HCT116 (cell line): ENCODE results near the gene ZNF319. TPM values are rescaled to one million over a fixed set of nuclear protein-coding genes. Genes with fewer than 3 reads are reported as not detected.

Experiments
- ATAC-seq: fragments of 200-7000 bp; cut with Tn5 transposase; 2 replicates; pipeline ENCODE4 v1.9.1; 2020; ENCODE audit warnings: mild to moderate bottlenecking, moderate library complexity
- BruUV-seq: library from RNA; stranded (reverse); fragments of 400-500 nt; replicated peaks from 2 replicates; lab custom pipeline; 2021; lab: Mats Ljungman, UMichigan
- CTCF ChIA-PET: fragments of 300-600 bp; sonication (Branson Sonifier 250); formaldehyde crosslinking; loops from one replicate; lab custom pipeline; 2021; ENCODE audit warnings: antibody characterized with exemption; lab: Charles Lee
- POLR2A ChIA-PET: fragments of 300-600, 350-600 bp; sonication (Branson Sonifier 250); formaldehyde crosslinking; loops from one replicate; lab custom pipeline; 2021; ENCODE audit warnings: antibody characterized with exemption; lab: Charles Lee
- RAD21 ChIA-PET, 2 experiments: fragments of 300-600 bp; sonication (Branson Sonifier 250); formaldehyde crosslinking; loops; one replicate each; lab custom pipeline; 2023; ENCODE audit warnings: low total read pairs in 2 of 2; ENCODE audit not compliant: uncharacterized antibody in 2 of 2, unreplicated experiment in 2 of 2, low non-redundant PET in 1 of 2; lab: Charles Lee
- DNase-seq: peaks from one replicate; pipeline ENCODE4 v3.0.0-alpha.2; 2010; ENCODE audit warnings: low read depth, low spot score
- H2AFZ ChIP-seq: fragments of 200-600 bp; shearing (Covaris generic), sonication (generic); 2 replicates; pipeline ENCODE4 v1.6.1; 2017; ENCODE audit warnings: low read depth, mixed run types, mixed read lengths, antibody characterized with exemption, low read length; ENCODE audit not compliant: poor library complexity, severe bottlenecking
- H3K27ac ChIP-seq: 2 replicates; pipeline ENCODE4 v1.5.1; 2012; ENCODE audit warnings: low read depth, low read length
- H3K27me3 ChIP-seq: fragments of 200-600 bp; sonication (generic); 2 replicates; pipeline ENCODE4 v1.6.1; 2016; ENCODE audit warnings: mixed run types, low read length, mixed read lengths; ENCODE audit not compliant: insufficient read depth
- H3K36me3 ChIP-seq, 2 experiments: fragments of 200-500 bp in 1 of 2; fragments of 200-600 bp in 1 of 2; sonication (Bioruptor generic) in 1 of 2; sonication (generic) in 1 of 2; 2 replicates each; pipeline versions ENCODE4 v1.5.1 to v1.6.1; 2014 to 2016; ENCODE audit warnings: low read length in 2 of 2, inconsistent platforms in 1 of 2, mixed read lengths in 1 of 2, mixed run types in 1 of 2; ENCODE audit not compliant: insufficient read depth in 2 of 2, control insufficient read depth in 1 of 2
- H3K4me1 ChIP-seq, 2 experiments: fragments of 200-600 bp in 1 of 2; sonication (generic) in 1 of 2; 2 replicates each; pipeline versions ENCODE4 v1.5.1 to v1.6.1; 2012 to 2017; ENCODE audit warnings: low read length in 2 of 2, inconsistent platforms in 1 of 2, mild to moderate bottlenecking in 1 of 2, mixed read lengths in 1 of 2, mixed run types in 1 of 2, moderate library complexity in 1 of 2; ENCODE audit not compliant: insufficient read depth in 2 of 2, control insufficient read depth in 1 of 2
- H3K4me2 ChIP-seq: fragments of 200-600 bp; sonication (generic); 2 replicates; pipeline ENCODE4 v1.6.1; 2017; ENCODE audit warnings: mixed run types, low read length, mixed read lengths
- H3K4me3 ChIP-seq, 2 experiments: fragments of 200-600 bp in 1 of 2; sonication (generic) in 1 of 2; replicated peaks in 1 of 2; 2 replicates each; pipeline ENCODE4 v1.5.1; 2011 to 2016; ENCODE audit warnings: low read length in 2 of 2, control low read depth in 1 of 2, low read depth in 1 of 2, mild to moderate bottlenecking in 1 of 2, mixed read lengths in 1 of 2, mixed run types in 1 of 2
- H3K79me2 ChIP-seq: fragments of 200-600 bp; sonication (generic); 2 replicates; pipeline ENCODE4 v1.6.1; 2017; ENCODE audit warnings: mild to moderate bottlenecking, mixed run types, low read length, moderate library complexity, mixed read lengths; ENCODE audit not compliant: insufficient read depth
- H3K9ac ChIP-seq: fragments of 200-600 bp; sonication (generic); 2 replicates; pipeline ENCODE4 v1.6.1; 2016; ENCODE audit warnings: low read length, mixed read lengths
- H3K9me2 ChIP-seq: fragments of 200-600 bp; sonication (generic), shearing (Covaris generic); 2 replicates; pipeline ENCODE4 v1.6.1; 2017; ENCODE audit warnings: mixed run types, mild to moderate bottlenecking, moderate library complexity; ENCODE audit not compliant: insufficient read depth
- H3K9me3 ChIP-seq, 2 experiments: fragments of 200-500 bp in 1 of 2; fragments of 200-600 bp in 1 of 2; sonication (Bioruptor generic) in 1 of 2; sonication (generic) in 1 of 2; 2 replicates each; pipeline ENCODE4 v1.6.1; 2014 to 2017; ENCODE audit warnings: low read length in 2 of 2, mixed read lengths in 2 of 2, inconsistent platforms in 1 of 2, low read depth in 1 of 2, mild to moderate bottlenecking in 1 of 2, mixed run types in 1 of 2, moderate library complexity in 1 of 2; ENCODE audit not compliant: control insufficient read depth in 1 of 2, insufficient read depth in 1 of 2
- H4K20me1 ChIP-seq: fragments of 200-600 bp; sonication (generic), shearing (Covaris generic); 2 replicates; pipeline ENCODE4 v1.6.1; 2017; ENCODE audit warnings: mixed run types, mild to moderate bottlenecking, moderate library complexity; ENCODE audit not compliant: insufficient read depth
- ATF3 ChIP-seq: IDR thresholded peaks from 2 replicates; pipeline ENCODE4 v1.6.1; 2012
- CBX3 ChIP-seq: IDR thresholded peaks from 2 replicates; pipeline ENCODE4 v1.6.1; 2012; ENCODE audit warnings: low read depth
- CEBPB ChIP-seq: IDR thresholded peaks from 2 replicates; pipeline ENCODE4 v1.6.1; 2012; ENCODE audit warnings: low read depth
- ELF1 ChIP-seq: IDR thresholded peaks from 2 replicates; pipeline ENCODE4 v1.6.1; 2012; ENCODE audit warnings: low read depth, borderline replicate concordance
- JUND ChIP-seq: IDR thresholded peaks from 2 replicates; pipeline ENCODE4 v1.6.1; 2012
- POLR2AphosphoS5 ChIP-seq: IDR thresholded peaks from 2 replicates; pipeline ENCODE4 v1.6.1; 2011; ENCODE audit warnings: mild to moderate bottlenecking, low read depth, low read length, moderate library complexity
- RAD21 ChIP-seq: IDR thresholded peaks from 2 replicates; pipeline ENCODE4 v1.6.1; 2012; ENCODE audit warnings: low read depth, mild to moderate bottlenecking
- SP1 ChIP-seq: IDR thresholded peaks from 2 replicates; pipeline ENCODE4 v1.6.1; 2012; ENCODE audit warnings: low read depth
- SRF ChIP-seq: IDR thresholded peaks from 2 replicates; pipeline ENCODE4 v1.6.1; 2012; ENCODE audit warnings: low read depth
- TCF7L2 ChIP-seq: IDR thresholded peaks from 2 replicates; pipeline ENCODE4 v1.7.0; 2011; ENCODE audit warnings: borderline replicate concordance, inconsistent platforms; ENCODE audit not compliant: insufficient read depth, insufficient read length; ENCODE audit errors: extremely low read depth
- ZFX ChIP-seq: fragments of 450-650 bp; IDR thresholded peaks from 2 replicates; pipeline ENCODE4 v1.6.1; 2017
- ZNF274 ChIP-seq: fragments of 200-500 bp; sonication (Bioruptor generic); IDR thresholded peaks from 2 replicates; pipeline ENCODE4 v1.6.1; 2014; ENCODE audit warnings: mild to moderate bottlenecking, low read depth, low read length, inconsistent platforms
- intact Hi-C: fragments of 100-400 bp; cut with micrococcal nuclease; formaldehyde crosslinking; loops from 2 replicates; pipeline ENCODE4 v1.10.0; 2022
- total RNA-seq: library from RNA; stranded (reverse); gene quantifications from one replicate; pipeline ENCODE4 v1.2.1, GENCODE V29; 2021; ENCODE audit not compliant: unreplicated experiment

ZNF319 gene
- total RNA-seq, 1 experiment from 2014 or later: 7.1 TPM

- H3K36me3 ChIP-seq: no peaks in the 10 kb centered on the region
- TF ChIP-seq CEBPB: no peak
- TF ChIP-seq, all 23 proteins: peak for 0
These were observed 40.2 kb downstream of the ZNF319 start for GRCh38 chr16:57960310-57960709.

DNA sequence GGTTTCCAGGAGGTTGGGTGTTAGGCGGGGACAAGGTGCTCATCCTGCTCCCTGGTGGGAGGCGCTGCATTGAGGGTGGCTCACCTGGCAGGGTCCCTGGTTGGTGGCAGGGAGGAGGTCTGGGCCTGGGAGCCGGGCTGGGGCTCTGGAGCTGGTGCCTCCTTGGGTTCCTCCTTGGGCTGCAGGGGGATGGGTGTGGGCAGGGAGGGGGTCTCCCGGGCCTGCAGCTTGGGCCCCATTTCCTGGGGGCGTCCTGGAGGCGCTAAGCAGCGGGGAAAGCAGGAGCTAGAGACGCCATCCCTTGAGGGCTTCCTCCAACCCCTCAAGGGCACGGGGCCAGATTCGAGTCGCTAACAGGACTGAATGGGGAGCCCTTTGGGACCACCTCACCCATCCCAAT lies 40.7 kb downstream of the ZNF319 start:
- DNase-seq (no peak), ATAC-seq (no peak)
- Histone ChIP-seq H3K9ac (no peak overlapping the region), H3K27me3 (no peaks in the 10 kb centered on the region; the same call in 1 of the 2 replicates), H3K36me3 (no peaks in the 10 kb centered on the region), H4K20me1 (no peaks in the 10 kb centered on the region), H3K9me2 (no peaks in the 10 kb centered on the region), H3K4me2 (no peak overlapping the region), H3K4me3 (no peak overlapping the region), H3K27ac (no peak overlapping the region), H3K4me1 (no peaks in the 10 kb centered on the region; a peak in 2 of 4 replicates), H3K9me3 (no peaks in the 10 kb centered on the region), H3K79me2 (no peaks in the 10 kb centered on the region), H2AFZ (no peak overlapping the region)
- ChIA-PET RAD21 (no interaction called here), CTCF (no interaction called here), POLR2A (no interaction called here)
- BruUV-seq: no TSS peak
- no peak for TF ChIP-seq SP1
- TF ChIP-seq ZNF274: no peak
- TF ChIP-seq ELF1: no peak
- no peak for TF ChIP-seq SRF
- no peak for TF ChIP-seq JUND
- TF ChIP-seq CBX3: no peak
- no peak for TF ChIP-seq TCF7L2
- no peak for TF ChIP-seq ZFX
- TF ChIP-seq RAD21: no peak
- no peak for TF ChIP-seq POLR2AphosphoS5
- TF ChIP-seq ATF3: no peak
- intact Hi-C loops: no loop called here

More at GRCh38 chr16:57960310-57960709, 40.2 kb downstream of the ZNF319 start:
- Histone ChIP-seq H3K27ac (no peak overlapping the region), H3K9me3 (no peaks in the 10 kb centered on the region), H3K79me2 (no peaks in the 10 kb centered on the region), H3K27me3 (no peaks in the 10 kb centered on the region; the same call in 1 of the 2 replicates), H3K4me1 (no peaks in the 10 kb centered on the region; a peak in 2 of 4 replicates), H3K9me2 (no peaks in the 10 kb centered on the region), H4K20me1 (no peaks in the 10 kb centered on the region), H3K4me3 (no peak overlapping the region), H3K4me2 (no peak overlapping the region), H2AFZ (no peak overlapping the region), H3K9ac (no peak overlapping the region)
- DNase-seq: no peak
- intact Hi-C loops: no loop called here
- BruUV-seq: no TSS peak
- ChIA-PET RAD21 (no interaction called here), POLR2A (no interaction called here), CTCF (no interaction called here)
- no peak for ATAC-seq
